Pons (tissue), 1 donor: ENCODE results near the gene DGCR2.
"Not testable (repeated sequence)": the region's sequence is repeated elsewhere in the genome, so short reads cannot be mapped to it uniquely, and the experiment has no call there.

Source experiments
- DNase-seq: peaks from one replicate; pipeline ENCODE4 v3.0.0-alpha.2; 2016; ENCODE audit warnings: low spot score

Gene DGCR2

DNA sequence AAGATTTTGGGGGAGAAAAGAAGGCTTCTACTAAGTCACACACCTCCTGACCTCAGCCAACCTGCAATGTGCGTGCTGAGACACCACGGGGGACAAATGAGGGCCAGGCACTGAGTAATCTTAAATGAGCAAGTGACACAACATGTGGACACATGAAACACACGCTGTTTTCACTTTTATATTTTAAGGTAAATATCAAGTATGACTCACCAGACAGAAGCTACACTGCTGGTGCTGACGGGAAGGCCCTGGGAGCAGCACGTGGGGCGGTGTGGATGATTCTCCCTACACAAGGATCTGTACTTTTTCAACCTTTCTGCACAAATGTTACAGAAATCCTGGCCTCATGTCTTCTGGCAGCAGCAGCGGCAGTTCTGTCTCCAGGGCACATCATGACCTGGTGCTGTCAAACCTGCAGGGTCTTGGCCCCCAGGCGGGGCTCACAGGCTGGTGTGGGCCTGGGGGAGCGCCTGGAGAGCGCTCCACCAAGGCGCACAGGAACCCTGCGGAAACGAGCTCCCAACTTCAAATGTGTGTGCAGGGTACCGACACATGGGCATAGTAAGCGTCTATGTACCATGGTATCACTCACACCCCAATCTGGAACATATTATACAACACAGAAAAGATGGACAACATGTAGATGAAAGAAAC is 61.7 kb downstream of the DGCR2 start:
- DNase-seq, result no peak

DNA sequence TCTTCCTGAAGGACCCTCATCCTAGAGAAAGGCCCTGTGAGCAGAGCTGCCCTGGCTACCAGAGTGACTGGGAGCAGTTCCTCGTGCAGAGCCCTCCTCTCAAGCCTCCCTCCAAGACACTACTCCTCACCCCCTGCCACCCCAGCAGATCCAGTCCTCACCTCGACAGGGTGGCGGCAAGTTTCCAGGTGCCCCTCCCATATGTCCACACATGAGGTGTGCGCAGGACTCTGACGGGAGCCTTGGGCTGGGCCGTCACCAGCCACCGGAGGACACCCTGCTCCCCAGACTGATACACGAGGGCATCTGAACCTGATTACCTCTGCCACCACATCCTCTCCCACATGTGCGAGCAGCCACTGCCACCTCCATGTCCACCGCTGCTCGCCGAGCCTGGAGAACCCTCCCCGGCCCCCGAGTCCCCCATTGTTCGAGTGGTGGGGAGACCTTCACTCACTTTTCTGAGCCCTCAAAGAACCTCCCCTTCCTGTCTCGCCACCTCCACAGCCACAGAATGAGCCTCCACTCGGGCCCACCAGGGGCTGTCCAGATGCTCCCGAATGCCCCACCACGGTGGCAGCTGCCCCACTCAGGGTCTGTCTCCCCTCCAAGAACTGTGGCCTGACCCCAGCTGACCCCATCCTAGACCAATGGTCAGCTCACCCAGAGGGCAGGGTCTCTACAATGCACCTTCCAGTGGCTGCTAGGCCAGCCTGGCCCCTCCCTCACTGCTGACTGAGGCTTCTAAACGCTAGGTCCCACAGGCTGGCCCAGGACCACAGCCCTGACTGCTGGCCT is 62.5 kb downstream of the DGCR2 start:
- no peak for DNase-seq

DNA sequence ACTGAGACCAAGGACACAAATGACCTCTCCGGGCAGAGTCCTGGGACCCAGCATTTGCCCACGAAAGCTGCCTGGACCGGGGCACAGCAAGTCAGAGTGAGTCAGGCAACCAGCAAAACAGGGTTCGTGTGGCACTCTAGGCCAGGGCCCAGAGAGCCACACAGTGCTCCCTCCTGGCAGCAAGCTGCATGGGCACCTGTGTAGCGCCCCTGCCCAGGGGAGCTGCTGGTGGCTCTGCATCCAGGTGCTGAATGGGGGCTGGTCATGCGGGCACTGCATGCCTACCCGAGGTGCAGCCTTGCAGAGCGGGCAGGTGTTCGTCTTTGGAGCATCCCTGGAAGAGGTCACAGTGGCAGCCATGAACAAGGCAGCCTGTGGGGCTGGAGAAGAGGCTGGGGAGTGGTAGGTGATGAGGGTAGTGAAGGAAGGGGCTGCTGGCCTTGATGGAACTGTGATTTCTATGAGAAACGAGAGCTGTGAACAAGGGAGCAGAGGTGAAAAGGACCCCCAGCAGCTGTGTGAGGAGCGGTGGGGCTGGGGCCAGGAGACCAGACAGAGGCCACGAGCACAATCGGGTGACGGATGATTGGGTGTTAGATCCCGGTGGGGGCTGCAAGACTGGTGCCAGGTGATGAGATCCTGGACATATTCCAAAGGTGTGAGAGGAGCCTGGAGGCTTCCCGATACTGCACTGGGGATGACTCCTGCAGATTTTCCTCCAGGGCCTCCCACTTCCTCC is 63.3 kb downstream of the DGCR2 start:
- no peak for DNase-seq

DNA sequence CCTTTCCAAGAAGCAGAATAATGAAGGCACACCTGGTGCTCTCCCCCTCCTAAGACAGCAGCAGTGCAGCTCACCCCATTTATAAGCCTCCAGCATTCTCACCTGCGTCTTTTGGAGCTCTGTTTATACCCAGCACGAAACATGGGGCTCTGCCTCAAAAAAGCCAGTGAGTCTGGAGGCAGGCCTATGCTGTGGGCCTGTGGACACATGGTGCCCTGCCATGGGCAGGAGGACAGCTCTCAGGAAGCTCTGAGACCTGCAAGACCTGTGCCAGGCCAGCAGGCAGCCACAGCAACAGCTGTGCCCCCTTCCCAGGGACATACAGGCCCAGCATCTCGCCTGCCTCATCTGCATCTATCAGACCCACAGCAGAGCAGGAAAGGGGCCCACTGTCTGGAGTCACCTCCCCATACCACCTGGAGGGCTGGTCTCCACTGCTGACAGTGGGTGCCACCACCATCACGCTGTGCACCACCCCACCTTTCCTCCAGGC is 64.2 kb downstream of the DGCR2 start:
- no peak for DNase-seq

DNA sequence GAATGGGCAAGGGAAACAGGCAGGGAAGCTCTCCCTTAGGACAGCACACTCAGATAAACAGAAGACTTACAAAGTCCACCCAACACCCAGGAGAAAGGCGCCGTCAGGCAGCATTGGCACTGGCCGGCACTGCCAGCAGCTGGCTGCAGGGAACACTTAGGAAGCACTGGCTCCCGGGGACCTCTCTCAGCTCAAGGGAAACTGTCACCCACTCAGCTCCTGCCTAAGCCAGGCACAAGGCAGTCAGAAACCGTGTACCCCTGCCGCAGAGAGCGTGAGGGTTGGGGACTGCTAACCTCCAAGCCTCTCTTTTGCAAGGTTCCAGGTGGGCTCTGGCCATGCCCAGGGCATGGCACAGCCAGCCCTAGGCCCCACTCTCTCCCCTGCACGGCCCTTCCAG is 64.7 kb downstream of the DGCR2 start:
- peak; percentile 22 for DNase-seq

DNA sequence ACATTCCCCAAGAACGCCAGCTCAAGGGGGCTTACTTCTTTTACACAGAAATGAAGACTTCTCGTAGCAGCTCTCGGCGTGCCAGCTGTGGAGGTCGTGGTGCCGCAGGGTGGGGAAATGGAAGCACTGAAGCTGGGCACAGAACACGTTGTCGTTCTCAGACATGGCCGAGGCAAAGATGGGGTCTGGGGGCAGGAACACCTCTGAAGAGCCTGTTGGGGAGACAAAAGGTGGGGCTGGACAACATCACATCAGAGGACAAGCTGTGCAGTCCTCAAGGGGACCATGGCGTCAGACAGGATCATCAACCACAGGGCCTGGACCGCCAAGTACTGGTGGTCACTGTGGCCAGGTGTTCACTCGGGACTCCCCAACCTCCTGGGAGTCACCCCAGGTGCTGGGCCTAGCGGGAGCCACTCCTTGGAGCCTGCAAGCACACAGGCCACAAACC is 65.2 kb downstream of the DGCR2 start:
- DNase-seq, result no peak

DNA sequence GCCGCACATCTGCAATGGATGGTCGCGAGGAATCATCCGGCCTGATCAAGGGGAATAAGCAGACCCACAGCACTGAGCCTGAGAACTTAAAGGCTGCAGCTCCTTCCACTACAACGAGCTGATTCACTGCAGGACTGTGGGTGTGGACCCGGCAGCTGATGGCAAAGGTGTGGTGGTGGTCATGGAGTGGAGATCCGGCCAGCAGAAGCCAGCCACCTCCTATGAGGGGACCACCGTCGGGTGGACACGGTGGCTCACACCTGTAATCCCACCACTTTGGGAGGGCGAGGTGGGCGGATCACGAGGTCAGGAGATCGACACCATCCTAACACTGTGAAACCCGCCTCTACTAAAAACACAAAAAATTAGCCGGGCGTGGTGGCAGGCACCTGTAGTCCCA is 66.4 kb downstream of the DGCR2 start:
- no peak for DNase-seq

- DNase-seq, result no peak
These were observed 69.2 kb downstream of the DGCR2 start for GRCh38 chr22:19052941-19053541.

DNA sequence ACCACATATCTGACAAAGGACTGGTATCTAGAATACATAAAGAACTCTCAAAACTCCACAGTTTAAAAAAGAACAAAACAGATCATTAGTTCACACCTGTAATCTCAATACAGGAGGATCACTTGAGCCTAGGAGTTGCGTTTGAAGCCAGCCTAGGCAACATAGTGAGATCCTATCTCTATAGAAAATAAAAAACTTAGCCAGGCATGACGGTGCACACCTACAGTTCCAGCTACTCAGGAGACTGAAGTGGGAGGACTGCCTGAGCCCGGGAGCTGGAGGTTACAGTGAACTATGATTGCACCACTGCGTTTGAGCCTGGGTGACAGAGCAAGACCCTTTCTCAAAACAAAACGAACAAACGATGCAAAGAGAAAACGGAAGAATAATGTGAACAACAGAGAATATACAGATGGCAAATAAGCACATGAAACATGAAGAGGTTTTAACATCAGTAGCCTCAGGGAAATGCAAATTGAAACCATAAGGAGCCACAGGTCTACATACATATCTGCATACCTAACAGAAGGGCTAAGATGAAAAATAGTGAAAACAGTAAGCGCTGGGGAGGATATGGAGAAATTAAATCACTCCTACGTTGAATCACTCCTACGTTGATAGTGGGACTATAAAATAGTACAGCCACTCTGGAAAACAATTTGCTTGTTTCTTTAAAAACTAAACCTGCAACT is 70.7 kb downstream of the DGCR2 start:
- no peak for DNase-seq

- not testable (repeated sequence) for DNase-seq
These were observed 71.4 kb downstream of the DGCR2 start for GRCh38 chr22:19050847-19051246.

DNA sequence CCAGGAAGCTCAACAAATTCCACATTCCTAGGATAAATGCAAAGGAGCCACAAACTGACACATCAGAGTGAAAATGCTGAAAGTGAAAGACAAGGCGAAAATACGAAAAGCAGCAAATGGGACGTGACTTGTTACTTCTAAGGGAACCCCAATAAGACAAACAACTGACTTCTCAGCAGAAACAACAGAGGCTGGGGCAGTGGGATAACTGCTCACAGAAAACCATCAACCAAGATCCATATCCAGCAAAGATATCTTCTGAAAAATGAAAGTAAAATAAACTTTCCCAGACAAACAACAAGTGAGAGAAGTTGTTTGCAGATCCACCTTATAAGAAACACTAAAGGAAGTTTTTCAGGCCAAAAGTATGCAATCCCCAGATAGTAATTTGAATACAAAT is 72.1 kb downstream of the DGCR2 start:
- DNase-seq, result no peak

DNA sequence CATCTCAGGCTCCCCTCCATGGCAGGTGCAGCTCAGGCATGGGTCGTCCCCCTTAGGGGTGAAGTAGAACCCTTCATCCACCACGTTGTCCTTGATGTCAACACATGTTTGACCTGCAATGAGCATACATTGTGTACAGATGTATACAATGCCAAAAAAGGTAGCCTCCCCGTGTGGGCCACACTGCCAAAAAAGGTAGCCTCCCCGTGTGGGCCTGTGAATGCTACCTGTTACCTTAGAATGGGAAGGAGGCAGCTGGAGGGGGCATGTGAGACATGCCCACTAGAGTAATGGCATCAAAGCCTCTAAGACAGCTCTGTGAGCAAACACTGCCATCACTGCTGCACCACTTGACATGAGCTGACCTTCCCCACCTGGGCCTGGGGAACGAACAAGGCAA is 73.7 kb downstream of the DGCR2 start:
- no peak for DNase-seq

GRCh38 chr22:19047993-19048392 is 74.2 kb downstream of the DGCR2 start:
- DNase-seq, result no peak

DNA sequence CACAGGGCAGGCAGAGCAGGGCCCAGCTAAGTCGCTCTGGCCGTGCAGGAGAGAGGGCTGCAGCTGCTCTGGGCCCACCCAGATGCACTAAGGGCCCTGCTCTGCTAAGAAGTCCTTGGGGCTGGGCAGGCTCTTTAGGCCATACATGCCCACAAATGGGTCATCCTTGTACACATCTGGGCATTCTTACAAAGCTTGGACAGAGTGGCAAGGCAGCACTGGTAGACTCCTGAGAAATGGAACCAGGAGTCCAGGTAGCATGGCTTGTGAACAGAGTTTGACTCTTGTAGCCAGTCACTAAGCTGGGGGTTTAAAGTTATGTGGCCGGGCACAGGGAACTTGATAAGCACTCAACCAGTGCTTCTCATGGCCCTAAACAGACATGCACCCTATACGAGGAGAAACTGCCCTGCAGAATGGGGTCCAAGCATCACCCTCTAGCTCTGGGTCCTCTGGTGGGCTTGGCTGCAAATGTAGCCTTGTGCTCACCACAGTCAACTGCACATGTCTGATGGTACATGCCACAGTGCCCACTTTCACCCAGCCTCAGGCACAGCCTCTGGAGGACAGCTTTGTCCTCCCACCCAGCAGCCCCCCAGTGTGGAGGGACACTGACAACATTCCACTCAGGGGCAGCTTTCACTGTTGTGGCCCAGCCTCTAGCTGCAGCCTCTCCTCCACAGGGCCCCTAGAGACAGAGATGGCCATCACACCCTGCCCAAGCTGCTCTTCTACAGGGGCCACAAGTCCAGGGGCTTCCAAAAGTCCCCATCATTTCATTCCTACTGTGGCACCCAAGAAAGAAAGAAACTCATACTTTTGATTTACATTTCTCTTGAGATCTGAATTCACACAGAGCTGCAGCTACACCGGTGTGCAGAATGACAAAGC is 75.2 kb downstream of the DGCR2 start:
- no peak for DNase-seq

DNA sequence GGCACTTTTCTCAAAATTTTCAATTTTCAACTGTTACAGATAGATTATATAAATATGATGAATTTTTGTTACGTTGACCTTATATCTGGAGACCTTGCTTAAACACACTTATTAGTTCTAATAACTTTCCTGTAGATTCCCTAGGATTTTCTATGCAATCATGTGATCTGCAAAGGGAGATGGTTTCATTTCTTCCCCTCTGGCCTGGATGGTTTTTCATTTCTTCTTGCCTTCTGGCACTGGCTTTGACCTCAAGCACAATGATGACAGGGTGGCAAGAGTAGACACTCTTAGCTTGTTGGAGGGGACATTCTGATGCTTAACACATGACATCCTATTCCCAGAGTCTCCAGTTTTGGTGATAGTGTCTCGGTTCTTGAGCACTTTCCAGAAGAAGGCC is 75.9 kb downstream of the DGCR2 start:
- DNase-seq, result no peak

DNA sequence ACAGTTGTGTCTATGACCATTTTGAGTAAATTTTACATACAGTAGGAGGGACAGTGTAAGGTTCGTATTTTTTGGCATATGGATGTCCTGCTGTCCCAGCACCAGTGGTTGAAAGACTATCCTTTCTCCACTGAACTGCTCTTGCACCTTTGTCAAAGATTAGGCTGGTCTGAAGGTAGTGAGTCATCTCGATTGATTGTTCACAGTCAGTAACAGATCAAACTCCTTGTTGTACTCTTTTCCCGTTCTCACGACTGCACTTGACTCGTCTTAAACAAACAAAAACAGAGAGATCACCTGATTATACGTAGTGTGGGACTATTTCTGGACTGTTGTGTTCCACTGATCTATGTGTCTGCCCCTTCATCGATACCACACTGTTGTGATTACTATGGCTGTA is 77.1 kb downstream of the DGCR2 start:
- DNase-seq, result no peak

GRCh38 chr22:19044381-19044780 is 77.8 kb downstream of the DGCR2 start:
- no peak for DNase-seq

GRCh38 chr22:19043121-19044085 is 78.8 kb downstream of the DGCR2 start:
- no peak for DNase-seq

DNA sequence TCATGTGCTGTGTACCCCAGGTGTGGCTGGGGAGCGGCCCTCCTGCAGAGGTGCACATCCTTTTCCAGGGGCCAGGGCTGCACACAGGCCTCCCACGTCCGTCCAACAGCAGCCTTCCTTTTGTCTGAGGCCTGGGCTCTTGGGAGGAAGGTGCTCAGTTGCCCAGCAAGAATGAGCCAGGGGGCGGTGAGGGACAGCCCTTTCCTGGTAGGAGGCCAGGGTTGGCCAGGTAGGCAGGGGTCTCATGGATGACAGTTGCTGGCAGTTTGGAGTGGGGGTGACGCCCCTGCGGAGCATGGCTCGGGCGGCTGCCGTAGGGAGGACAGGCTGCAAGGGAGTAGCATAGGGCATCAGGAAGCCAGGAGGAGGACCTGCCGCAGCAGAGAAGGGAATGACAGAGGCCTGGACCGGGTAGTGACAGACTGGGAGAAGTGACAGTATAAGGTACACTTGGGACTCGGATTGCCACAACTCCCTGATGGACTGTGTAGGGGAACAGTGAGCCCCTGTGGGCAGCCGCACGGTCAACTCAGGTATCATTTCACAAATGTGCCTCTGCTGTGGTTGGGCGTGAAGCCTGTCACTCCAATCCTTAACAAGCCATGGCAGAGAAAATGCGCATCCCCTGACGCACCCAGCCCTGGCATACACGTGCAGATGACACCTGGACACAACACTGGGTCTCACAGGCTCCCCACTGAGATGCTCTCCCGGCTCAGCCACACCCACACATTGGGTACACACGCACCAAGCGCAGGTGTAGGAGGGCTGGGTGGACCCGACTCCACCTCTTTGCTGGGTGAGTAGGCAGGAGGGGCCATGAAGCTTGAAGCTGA is 79.7 kb downstream of the DGCR2 start:
- DNase-seq, result no peak
